T-helper 2 cell treated with Interferon-gamma antibody and Interleukin-4, amounts not matched to agents 5 μg/mL and 100 μg/mL, for 36 hours (primary cell): ENCODE results near the gene RAB6B.
A peak's percentile ranks its signal among the peaks of the same experiment; 100 is the strongest.

Experiments used
- DNase-seq: peaks from one replicate; pipeline ENCODE4 v3.0.0; 2021; ENCODE audit warnings: low spot score
- H3K27ac Mint-ChIP-seq: one replicate; pipeline ENCODE4 v1.8.0; 2021; ENCODE audit warnings: mild to moderate bottlenecking, mixed read lengths
- H3K27me3 Mint-ChIP-seq: one replicate; pipeline ENCODE4 v1.8.0; 2021; ENCODE audit warnings: low read depth, mixed read lengths
- H3K36me3 Mint-ChIP-seq: one replicate; pipeline ENCODE4 v1.8.0; 2021; ENCODE audit warnings: low read depth, mixed read lengths
- H3K4me1 Mint-ChIP-seq: one replicate; pipeline ENCODE4 v1.8.0; 2021; ENCODE audit warnings: low read depth, mixed read lengths
- H3K4me3 Mint-ChIP-seq: one replicate; pipeline ENCODE4 v1.8.0; 2022; ENCODE audit warnings: mild to moderate bottlenecking, moderate library complexity, mixed read lengths
- H3K9me3 Mint-ChIP-seq: one replicate; pipeline ENCODE4 v1.8.0; 2021; ENCODE audit warnings: mixed read lengths

Gene RAB6B

DNA sequence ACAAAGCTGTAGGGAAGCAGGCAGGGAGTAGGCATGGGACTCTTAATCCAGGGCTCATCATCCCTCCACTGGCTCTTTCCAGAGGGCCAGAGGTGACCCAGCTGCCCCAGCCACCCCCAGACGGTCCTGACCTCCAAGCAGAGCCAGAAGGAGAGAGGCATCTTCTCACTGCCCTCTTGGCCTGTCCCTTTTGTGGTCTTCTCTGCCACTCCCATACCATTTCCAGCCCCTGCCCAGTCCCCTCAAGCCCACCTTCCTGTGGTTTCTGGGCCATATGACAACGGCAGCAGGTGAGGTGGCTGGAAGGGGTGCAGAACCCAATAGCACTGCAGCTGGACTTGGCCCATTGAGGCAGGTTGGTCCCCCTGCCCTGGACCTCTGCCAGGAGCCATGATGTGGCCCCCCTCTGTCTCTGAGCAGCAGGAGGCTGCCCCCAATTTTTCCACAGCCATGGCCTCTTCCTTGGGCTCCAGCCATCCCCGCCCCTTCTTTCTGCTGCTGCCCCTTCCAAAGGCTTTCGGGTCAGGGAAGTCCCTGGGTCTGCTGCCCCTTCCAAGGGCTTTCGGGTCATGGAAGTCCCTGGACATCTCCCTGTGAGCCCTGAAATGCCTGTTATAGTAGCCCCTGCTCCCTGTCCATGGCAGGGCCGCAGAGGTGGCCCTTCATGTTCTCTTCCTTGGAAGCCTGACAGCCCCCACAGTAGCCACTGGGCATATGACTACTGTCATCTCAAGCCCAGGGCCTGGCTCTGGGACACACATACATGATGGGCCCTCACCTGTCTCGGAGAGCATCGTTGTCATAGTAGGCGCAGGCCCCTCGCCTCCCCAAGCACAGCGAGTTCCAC, 39.5 kb upstream of the RAB6B start:
- Mint-ChIP-seq H3K4me3 (no peak overlapping the region), H3K27ac (no peak overlapping the region), H3K36me3 (no peaks in the 10 kb centered on the region), H3K9me3 (no peaks in the 10 kb centered on the region), H3K27me3 (peaks cover 3% of the 10 kb centered on the region), H3K4me1 (no peaks in the 10 kb centered on the region)
- DNase-seq: no peak

DNA sequence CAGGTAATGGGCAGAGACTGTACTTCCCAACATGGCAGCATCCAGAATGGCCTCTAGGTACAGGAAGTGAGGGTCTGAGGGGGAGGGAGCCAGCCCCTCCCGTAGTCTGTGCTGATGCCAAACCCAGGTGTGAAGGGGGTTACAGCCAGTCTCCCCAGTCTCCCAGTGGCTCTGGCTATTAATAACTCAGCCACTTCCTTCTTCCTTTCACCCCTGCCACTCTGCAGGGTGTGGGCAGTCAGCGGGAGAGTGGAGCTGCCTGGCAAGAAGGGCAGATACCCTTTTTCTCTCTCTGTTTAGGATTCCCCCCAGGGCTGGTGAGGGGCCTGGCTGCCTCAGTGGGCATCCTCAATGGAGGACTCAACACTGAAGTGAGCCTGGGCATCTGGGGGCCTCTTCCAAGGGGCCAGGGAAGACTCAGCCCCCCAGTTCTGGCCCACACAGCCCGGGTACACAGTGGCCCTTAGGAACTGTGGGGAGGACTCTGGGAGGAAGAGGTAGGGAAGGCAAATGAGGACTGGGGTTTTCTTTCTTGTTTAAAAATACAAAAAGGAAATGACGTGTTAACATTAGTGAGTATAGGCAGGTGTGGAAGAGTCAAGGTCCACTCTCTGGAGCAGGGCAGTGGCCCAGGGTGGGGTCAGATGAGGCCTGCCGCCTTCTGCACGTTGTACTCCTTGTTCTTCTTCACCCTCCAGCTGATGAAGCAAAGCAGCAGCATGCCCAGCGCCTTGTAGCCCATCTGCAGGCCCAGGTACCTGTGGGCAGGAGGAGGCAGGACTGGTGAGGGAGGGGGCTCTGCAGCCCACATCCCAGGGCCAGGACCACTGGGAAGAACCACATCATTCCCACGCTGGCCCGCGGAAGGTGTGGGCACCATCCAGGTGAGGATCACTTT, 38.6 kb upstream of the RAB6B start:
- Mint-ChIP-seq H3K36me3 (no peaks in the 10 kb centered on the region), H3K27me3 (peaks cover 3% of the 10 kb centered on the region), H3K27ac (no peak overlapping the region), H3K9me3 (no peaks in the 10 kb centered on the region), H3K4me1 (peaks cover 1% of the 10 kb centered on the region), H3K4me3 (no peak overlapping the region)
- DNase-seq: no peak

DNA sequence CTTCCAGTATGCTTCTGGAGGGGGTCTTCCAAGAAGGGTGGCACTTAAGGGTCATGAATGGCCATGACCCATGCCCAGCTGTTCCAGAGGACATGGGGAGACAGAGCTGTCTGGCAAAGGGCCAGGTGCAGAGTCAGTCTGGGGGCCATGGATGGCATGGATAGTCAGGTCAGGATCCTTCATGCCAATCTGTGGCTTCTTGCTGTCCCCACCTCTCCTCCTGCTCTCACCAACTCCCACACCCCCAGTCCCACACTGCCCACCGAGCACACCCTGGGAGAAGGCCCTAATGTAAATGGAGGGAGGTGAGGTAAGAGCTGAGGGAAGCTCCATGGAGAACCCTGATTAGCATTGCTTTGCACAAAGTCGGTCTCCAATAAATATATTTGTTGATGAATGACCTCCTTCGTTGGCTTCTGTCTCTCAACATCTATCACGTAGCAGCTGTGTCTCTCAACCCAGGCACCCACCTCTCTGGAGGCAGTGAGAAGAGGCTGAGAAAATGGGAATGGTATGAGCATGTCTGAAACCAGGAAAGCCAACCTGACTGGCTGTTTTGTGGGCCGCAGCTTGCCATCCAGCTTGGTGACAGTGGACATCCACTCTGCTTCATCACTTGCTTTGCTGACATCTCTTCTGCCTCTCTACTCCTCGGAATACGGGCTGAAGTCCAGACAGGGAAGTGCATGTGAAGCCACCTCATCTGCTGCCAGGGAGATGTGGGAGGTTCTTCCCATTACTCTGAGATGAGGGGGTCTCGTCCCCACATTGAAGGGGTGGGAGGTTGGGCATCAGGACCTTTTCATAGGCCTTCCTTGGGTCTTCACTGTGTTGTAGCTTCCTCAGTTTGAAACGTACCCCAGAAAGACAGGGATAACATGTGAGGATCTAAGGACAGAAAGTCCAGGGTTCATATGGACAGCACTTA, 37.7 kb upstream of the RAB6B start:
- no peak overlapping the region for H3K4me3 Mint-ChIP-seq

DNA sequence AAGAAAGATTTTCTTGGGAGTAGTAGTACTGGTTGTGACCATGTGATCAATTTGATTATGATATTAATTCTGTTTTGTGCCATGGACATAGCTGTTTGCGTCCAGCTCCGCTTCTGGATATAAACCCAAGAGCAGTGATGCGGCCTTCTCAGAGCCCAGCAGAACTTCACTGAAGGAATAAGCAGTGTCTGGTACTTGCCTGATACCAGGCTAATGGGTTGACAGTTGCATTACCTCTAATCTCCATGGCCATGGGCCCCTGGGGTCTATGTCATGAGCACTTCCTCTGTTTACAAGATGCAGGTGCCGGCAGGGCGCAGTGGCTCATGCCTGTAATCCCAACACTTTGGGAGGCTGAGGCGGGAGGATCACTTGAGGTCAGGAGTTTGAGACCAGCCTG, 36.3 kb upstream of the RAB6B start:
- no peak for DNase-seq
- Mint-ChIP-seq H3K27ac (no peak overlapping the region), H3K36me3 (no peaks in the 10 kb centered on the region), H3K9me3 (no peaks in the 10 kb centered on the region), H3K27me3 (peaks cover 12% of the 10 kb centered on the region), H3K4me3 (no peak overlapping the region), H3K4me1 (peaks cover 5% of the 10 kb centered on the region)

More for the DNA sequence above, 37.7 kb upstream of the RAB6B start:
- H3K27me3 Mint-ChIP-seq: peaks cover 9% of the 10 kb centered on the region
- no peak for DNase-seq
- no peaks in the 10 kb centered on the region for H3K36me3 Mint-ChIP-seq
- H3K4me1 Mint-ChIP-seq: peaks cover 1% of the 10 kb centered on the region
- no peak overlapping the region for H3K27ac Mint-ChIP-seq
- H3K9me3 Mint-ChIP-seq: no peaks in the 10 kb centered on the region

DNA sequence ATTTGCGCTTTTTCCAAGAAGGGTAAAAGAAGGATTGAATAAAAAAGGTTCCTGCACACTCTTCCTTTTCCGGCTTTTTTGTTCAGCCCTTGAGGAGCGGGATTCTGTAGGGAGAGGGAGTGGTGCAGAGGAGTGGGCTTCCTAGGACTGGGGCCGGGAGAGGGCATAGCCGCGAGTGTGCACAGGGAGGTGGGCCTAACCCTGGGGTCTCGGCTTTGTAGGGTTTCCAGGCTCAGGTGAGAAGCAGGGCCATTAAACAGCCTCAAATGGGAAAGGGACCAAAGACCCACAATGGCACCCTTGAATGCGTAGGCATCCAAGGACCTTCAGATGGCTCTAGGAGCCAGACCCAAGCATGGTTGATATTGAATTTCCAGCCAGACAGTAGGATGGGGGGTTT, 35.4 kb upstream of the RAB6B start:
- no peak for DNase-seq
- Mint-ChIP-seq H3K36me3 (no peaks in the 10 kb centered on the region), H3K9me3 (no peaks in the 10 kb centered on the region), H3K4me3 (no peak overlapping the region), H3K27me3 (peaks cover 17% of the 10 kb centered on the region), H3K27ac (no peak overlapping the region), H3K4me1 (peaks cover 5% of the 10 kb centered on the region)

DNA sequence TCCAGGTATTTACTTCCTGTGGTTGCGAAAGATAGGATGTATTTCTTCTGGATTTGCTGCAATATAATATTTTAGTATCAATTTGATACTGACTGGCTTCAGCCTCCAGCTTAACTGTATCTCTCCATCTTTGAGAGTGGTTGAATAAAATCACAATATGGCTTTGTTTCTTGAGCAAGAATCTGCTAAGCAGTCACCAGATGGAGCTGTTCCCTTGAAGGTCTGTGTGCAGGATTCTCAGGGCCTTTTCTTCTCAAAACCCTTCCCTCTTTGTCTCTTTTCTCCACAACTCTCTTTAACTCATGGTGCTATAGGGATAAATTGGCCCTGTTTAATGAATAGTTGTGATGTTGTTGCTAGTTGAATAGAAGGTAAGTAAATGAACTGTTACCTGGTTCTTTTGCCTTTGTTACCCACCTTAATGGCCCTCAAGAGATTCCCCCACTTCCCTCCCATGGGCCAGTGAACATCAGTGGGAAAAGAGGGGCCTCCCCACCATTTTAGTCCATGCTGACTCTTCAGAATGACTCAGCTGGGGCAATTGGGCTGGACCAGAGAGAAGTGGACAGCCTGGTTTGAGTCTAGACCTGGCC, 34.8 kb upstream of the RAB6B start:
- Mint-ChIP-seq H3K27ac (no peak overlapping the region), H3K9me3 (no peaks in the 10 kb centered on the region), H3K36me3 (no peaks in the 10 kb centered on the region), H3K4me1 (peaks cover 5% of the 10 kb centered on the region), H3K27me3 (peaks cover 17% of the 10 kb centered on the region), H3K4me3 (no peak overlapping the region)
- no peak for DNase-seq

DNA sequence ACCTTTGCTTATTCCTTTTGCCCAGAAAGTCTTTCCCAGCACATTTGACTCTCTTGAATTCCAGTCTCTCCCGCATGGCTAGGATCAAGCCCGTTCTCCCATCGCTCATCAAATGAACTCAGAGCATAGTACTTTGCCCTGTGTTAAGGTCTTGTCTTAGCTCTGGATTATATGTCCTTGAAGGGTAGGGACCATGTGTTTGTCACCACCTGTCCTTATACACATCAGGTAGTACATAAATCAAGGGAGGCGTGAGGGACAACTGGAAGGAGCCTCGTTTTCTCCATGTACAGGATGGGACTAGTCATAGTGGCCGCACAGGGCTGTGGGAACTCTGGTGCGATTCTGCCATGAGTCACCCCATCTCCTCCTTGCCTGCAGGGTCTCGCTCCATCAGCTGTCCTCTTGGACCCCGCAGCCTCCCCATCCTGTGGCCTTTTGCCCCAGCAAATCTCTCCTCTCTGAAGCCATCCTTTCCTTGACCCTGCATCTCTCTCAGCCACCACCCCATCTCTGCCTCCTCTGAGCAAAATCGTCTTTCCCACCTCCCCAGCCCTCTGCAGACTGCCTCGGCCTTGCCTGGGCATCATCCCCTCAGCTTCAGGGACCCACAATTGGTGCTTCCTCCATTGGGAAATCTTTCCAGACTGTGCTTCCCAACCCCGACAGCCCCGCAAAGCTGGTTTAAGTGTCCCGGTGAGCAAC, 33.4 kb upstream of the RAB6B start:
- DNase-seq: peak; percentile 3
- Mint-ChIP-seq H3K9me3 (no peaks in the 10 kb centered on the region), H3K4me1 (peaks cover 5% of the 10 kb centered on the region), H3K27me3 (peaks cover 18% of the 10 kb centered on the region), H3K36me3 (no peaks in the 10 kb centered on the region), H3K4me3 (peak overlapping the region; percentile 17), H3K27ac (no peak overlapping the region)

DNA sequence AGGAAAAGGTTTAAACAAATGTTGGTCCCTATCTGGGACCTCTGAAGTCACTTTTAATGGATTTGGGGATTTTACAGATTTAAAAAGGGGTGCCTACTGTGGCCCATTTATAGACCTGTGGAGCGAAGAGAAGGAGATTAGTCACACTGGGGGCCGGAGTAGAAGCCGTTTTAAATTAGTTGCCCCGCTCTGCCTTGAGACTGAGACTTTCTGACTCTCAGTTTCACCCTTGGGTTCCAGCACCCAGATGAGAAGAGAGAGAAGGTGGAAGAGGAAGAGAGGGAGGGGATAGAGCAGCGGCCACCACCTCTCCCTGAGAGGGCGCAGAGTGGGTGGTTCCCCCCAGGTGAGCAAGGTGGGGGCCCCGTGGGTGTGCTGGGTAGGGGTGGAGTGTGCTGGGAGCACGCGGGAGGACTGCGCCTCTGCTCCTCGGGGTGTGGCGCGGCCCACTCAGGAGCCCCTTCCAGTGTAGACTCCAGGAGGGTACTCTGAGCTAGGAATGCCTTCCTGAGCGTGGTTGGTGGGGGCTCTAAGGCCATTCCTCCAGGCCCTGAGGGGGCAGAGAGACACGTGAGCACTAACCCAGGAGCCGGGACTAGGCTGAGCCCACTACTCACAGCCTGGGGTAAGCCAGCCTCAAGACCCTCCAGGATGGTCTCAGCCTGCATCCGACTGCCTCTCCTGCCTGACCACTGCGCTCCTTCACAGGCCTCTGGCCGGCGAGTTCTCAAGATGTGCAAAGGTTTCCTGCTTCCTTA, 32.6 kb upstream of the RAB6B start:
- no peak for DNase-seq
- H3K4me1 Mint-ChIP-seq: peaks cover 5% of the 10 kb centered on the region
- H3K36me3 Mint-ChIP-seq: no peaks in the 10 kb centered on the region
- peak overlapping the region; percentile 71 for H3K4me3 Mint-ChIP-seq
- peaks cover 20% of the 10 kb centered on the region for H3K27me3 Mint-ChIP-seq
- H3K27ac Mint-ChIP-seq: no peak overlapping the region
- no peaks in the 10 kb centered on the region for H3K9me3 Mint-ChIP-seq

DNA sequence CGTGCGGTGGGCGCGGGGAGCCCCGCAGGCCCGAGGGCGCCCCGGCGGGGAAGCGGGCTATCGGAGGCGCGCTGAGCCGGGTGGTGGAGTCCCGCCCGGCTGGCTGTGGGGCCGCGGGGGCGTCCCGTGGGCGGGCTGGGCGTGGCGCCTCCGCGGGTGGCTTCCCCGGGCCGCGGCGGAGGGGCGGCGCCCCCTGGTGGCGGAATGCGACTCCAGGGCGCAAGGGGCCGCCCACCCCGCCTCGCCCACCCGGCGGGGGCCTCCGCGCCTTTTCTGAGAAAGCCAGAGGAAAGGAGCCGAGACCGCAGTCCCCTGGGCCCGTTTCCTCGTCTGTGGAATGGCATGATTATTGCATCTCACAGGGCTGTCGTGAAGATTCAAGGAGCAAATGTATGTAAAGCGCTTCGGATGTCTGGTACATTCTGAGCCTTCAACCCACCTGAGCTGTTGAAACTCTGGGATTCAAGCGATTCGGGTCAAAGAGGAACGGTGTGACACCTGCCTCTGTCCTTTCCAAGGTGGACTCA, 31.9 kb upstream of the RAB6B start:
- DNase-seq: peak; percentile 75
- Mint-ChIP-seq H3K4me1 (peaks cover 5% of the 10 kb centered on the region), H3K4me3 (peak overlapping the region; percentile 71), H3K27ac (no peak overlapping the region), H3K36me3 (no peaks in the 10 kb centered on the region), H3K9me3 (no peaks in the 10 kb centered on the region), H3K27me3 (peaks cover 21% of the 10 kb centered on the region)

DNA sequence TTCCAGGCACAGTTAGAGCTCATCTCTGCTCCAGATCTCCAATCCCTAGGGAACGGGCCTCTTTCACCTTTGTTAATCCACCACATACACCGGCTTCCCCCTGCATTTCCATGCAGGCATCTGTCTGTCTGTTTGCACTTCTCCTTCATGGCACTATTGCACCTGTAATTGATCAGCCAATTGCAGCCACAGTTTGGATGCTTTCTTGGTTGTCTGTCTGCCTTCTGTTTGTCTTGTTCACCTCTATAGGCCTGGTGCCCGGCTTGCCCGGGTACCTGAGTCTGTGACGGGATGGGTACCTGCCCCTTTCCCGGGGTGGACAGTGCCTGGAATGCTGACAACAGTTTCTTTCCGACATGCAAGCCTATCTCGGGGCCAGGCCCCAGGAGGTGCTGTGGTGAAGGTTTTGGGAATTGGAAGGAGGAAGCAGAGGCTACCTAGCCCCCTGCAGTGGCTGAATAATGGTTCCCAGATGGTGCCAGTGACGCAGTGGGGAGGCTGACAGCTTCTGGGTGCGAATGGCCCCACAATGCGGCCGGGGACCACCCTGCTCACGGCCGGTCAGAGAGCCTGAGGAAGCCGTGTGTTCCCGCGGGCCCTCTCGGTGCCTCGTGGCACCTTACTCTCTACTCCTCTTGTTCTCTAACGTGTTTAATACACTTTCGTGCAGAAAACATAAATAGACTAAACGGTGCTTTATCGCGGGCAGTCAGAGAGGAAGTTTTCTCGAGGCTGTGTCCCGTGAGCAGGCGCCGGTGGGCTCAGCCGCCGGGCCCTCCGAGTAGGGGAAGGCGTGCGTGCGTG, 31.3 kb upstream of the RAB6B start:
- H3K27me3 Mint-ChIP-seq: peaks cover 24% of the 10 kb centered on the region
- H3K4me3 Mint-ChIP-seq: peak overlapping the region; percentile 37
- peaks cover 5% of the 10 kb centered on the region for H3K4me1 Mint-ChIP-seq
- DNase-seq: no peak
- no peaks in the 10 kb centered on the region for H3K9me3 Mint-ChIP-seq
- no peaks in the 10 kb centered on the region for H3K36me3 Mint-ChIP-seq
- H3K27ac Mint-ChIP-seq: no peak overlapping the region

DNA sequence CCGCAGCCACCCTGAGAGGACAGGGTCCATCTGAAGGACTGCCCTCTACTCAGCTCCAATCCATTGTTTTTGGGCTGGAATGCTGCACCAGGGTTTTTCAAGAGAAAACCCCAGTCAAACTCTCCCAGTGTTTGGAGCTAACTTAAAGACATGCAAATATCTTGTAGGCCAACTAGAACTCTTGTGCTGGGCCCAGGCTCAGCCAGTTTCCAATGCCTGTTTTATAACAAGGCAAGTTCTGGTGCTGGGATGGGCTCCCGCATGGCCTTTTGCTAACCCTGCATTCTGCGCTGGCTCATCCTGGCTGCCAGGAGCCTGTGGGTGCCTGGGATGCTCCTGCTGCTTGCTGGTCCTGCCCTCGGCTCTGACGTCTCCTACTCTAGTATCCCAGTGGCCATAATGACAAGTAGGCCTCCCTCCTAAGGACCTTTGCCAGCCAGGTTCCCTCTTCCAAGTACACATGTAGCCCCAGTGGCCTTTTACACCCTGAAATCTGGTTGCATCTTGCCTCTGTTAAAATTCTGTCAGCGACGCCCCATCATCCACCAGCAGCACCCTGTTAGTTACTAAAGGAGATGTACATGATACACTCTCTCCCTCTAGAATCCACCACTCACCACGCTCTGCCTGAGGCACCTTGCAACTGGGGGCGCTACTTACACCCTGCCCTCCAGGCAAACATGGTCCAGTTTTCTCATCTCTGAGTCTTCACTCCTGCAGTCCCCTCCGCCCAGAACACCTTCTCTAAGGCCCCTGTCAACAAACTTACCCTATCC, 30.5 kb upstream of the RAB6B start:
- H3K9me3 Mint-ChIP-seq: no peaks in the 10 kb centered on the region
- no peak overlapping the region for H3K4me3 Mint-ChIP-seq
- DNase-seq: no peak
- H3K36me3 Mint-ChIP-seq: no peaks in the 10 kb centered on the region
- no peak overlapping the region for H3K27ac Mint-ChIP-seq
- peaks cover 28% of the 10 kb centered on the region for H3K27me3 Mint-ChIP-seq
- H3K4me1 Mint-ChIP-seq: peaks cover 5% of the 10 kb centered on the region
